Endodermal cell (in vitro differentiated cells): ENCODE measurements around the gene CACNA2D2. TPM values are rescaled to one million over a fixed set of nuclear protein-coding genes. Genes with fewer than 3 reads are reported as not detected.

Experiments
- DNase-seq: peaks from one replicate; pipeline ENCODE4 v3.0.0-alpha.2; 2017
- H3K27ac ChIP-seq: 2 replicates; pipeline ENCODE4 v1.5.1; 2013; ENCODE audit warnings: mild to moderate bottlenecking, low read depth, low read length, moderate library complexity
- H3K27me3 ChIP-seq: 2 replicates; pipeline ENCODE4 v1.6.1; 2013; ENCODE audit warnings: mild to moderate bottlenecking, low read length, moderate library complexity; ENCODE audit not compliant: insufficient read depth, control insufficient read depth, poor library complexity, severe bottlenecking
- H3K36me3 ChIP-seq: 2 replicates; pipeline ENCODE4 v1.7.0; 2013; ENCODE audit warnings: mild to moderate bottlenecking, low read length, moderate library complexity; ENCODE audit not compliant: control insufficient read depth, insufficient read depth
- H3K4me1 ChIP-seq: one replicate; pipeline ENCODE4 v1.7.0; 2013; ENCODE audit warnings: low read length; ENCODE audit not compliant: control insufficient read depth, insufficient read depth
- H3K4me3 ChIP-seq: 2 replicates; pipeline ENCODE4 v1.5.1; 2013; ENCODE audit warnings: mild to moderate bottlenecking, low read length, moderate library complexity
- H3K9ac ChIP-seq: 2 replicates; pipeline ENCODE4 v1.6.1; 2013; ENCODE audit warnings: mild to moderate bottlenecking, low read length, moderate library complexity; ENCODE audit not compliant: poor library complexity, severe bottlenecking; ENCODE audit errors: extremely low read depth
- H3K9me3 ChIP-seq: 2 replicates; pipeline ENCODE4 v1.6.1; 2013; ENCODE audit warnings: mild to moderate bottlenecking, low read length, moderate library complexity; ENCODE audit not compliant: control insufficient read depth
- H3K27ac Mint-ChIP-seq: 2 replicates; pipeline ENCODE4 v1.8.0; 2020; ENCODE audit warnings: mixed read lengths
- H3K27me3 Mint-ChIP-seq: 2 replicates; pipeline ENCODE4 v1.8.0; 2021; ENCODE audit warnings: mild to moderate bottlenecking, mixed read lengths; ENCODE audit not compliant: insufficient read depth
- H3K36me3 Mint-ChIP-seq: 2 replicates; pipeline ENCODE4 v1.8.0; 2020; ENCODE audit warnings: low read depth, mixed read lengths
- H3K4me1 Mint-ChIP-seq: 2 replicates; pipeline ENCODE4 v1.8.0; 2020; ENCODE audit warnings: mixed read lengths
- H3K4me3 Mint-ChIP-seq: 2 replicates; pipeline ENCODE4 v1.8.0; 2020; ENCODE audit warnings: mild to moderate bottlenecking, moderate library complexity, mixed read lengths
- H3K9me3 Mint-ChIP-seq: 2 replicates; pipeline ENCODE4 v1.8.0; 2020; ENCODE audit warnings: mild to moderate bottlenecking, mixed read lengths
- CTCF ChIP-seq: fragments of 200-600 bp; sonication (generic); conservative IDR thresholded peaks from 2 replicates; pipeline ENCODE4 v1.5.0; 2021; ENCODE audit warnings: antibody characterized with exemption, mild to moderate bottlenecking
- WGBS, 2 experiments: methylation state at CpG; one replicate each; pipeline versions ENCODE4 v1.1.5 to v1.1.7; 2013; ENCODE audit warnings: missing lambda C conversion rate in 2 of 2, mixed read lengths in 1 of 2; ENCODE audit not compliant: insufficient coverage in 1 of 2, insufficient read length in 1 of 2; 5-methylcytosine and 5-hydroxymethylcytosine counted together
- total RNA-seq, 2 donors: library from RNA; stranded (reverse); fragmentation: NEBNext Ultra II Directional in 1 of 2; extraction: Animal tissue kit (Norgen Biotek cat#: 25700) in 1 of 2; gene quantifications; 2 replicates in 1 of 2; 3 replicates in 1 of 2; pipeline ENCODE4 v1.2.1, GENCODE V29; 2021

CACNA2D2 gene
- total RNA-seq, 2 donors from 2014 or later = 17.6 to 20.7 TPM

- no peak for DNase-seq
- no peak overlapping the region for H3K4me3 Mint-ChIP-seq
- H3K9me3 ChIP-seq = no peaks in the 10 kb centered on the region
- H3K4me1 Mint-ChIP-seq = peaks cover 6% of the 10 kb centered on the region
- no peaks in the 10 kb centered on the region for H3K36me3 ChIP-seq
- 79 to 88% methylated on average over 6 to 22 of the region's 22 CpGs for WGBS, 2 experiments
- H3K9me3 Mint-ChIP-seq = no peaks in the 10 kb centered on the region
- H3K9ac ChIP-seq = no peak overlapping the region
- H3K4me1 ChIP-seq = peaks cover 7% of the 10 kb centered on the region
- H3K27me3 Mint-ChIP-seq = no peaks in the 10 kb centered on the region
- no peaks in the 10 kb centered on the region for H3K36me3 Mint-ChIP-seq
- peak; percentile 24 for TF ChIP-seq CTCF
- no peaks in the 10 kb centered on the region for H3K27me3 ChIP-seq
- H3K27ac ChIP-seq = peak overlapping the region; percentile 66
- no peak overlapping the region for H3K4me3 ChIP-seq
- H3K27ac Mint-ChIP-seq = no peak overlapping the region
These were observed 114.6 kb downstream of the CACNA2D2 start for GRCh38 chr3:50388720-50389413.

GRCh38 chr3:50388016-50388719, 115.3 kb downstream of the CACNA2D2 start:
- no peak overlapping the region for H3K27ac Mint-ChIP-seq
- H3K4me1 Mint-ChIP-seq = peaks cover 6% of the 10 kb centered on the region

GRCh38 chr3:50385754-50386153, 117.7 kb downstream of the CACNA2D2 start:
- H3K4me3 Mint-ChIP-seq = no peak overlapping the region
- Histone ChIP-seq H3K4me3 (no peak overlapping the region), H3K4me1 (peaks cover 7% of the 10 kb centered on the region), H3K36me3 (no peaks in the 10 kb centered on the region), H3K27me3 (no peaks in the 10 kb centered on the region), H3K9ac (no peak overlapping the region), H3K27ac (no peak overlapping the region), H3K9me3 (no peaks in the 10 kb centered on the region)
- H3K4me1 Mint-ChIP-seq = peaks cover 7% of the 10 kb centered on the region
- no peak for DNase-seq
- WGBS, 2 experiments = 86 to 92% methylated on average over 4 to 13 of the region's 13 CpGs
- no peaks in the 10 kb centered on the region for H3K9me3 Mint-ChIP-seq
- no peak for TF ChIP-seq CTCF
- H3K27ac Mint-ChIP-seq = no peak overlapping the region
- H3K36me3 Mint-ChIP-seq = no peaks in the 10 kb centered on the region
- no peaks in the 10 kb centered on the region for H3K27me3 Mint-ChIP-seq

More at GRCh38 chr3:50388016-50388719, 115.3 kb downstream of the CACNA2D2 start:
- no peaks in the 10 kb centered on the region for H3K27me3 Mint-ChIP-seq
- Histone ChIP-seq H3K27ac (peak overlapping the region; percentile 66), H3K36me3 (no peaks in the 10 kb centered on the region), H3K4me1 (peaks cover 7% of the 10 kb centered on the region), H3K27me3 (no peaks in the 10 kb centered on the region), H3K4me3 (no peak overlapping the region), H3K9me3 (no peaks in the 10 kb centered on the region), H3K9ac (no peak overlapping the region)
- peak; percentile 75 for TF ChIP-seq CTCF
- no peaks in the 10 kb centered on the region for H3K36me3 Mint-ChIP-seq
- H3K9me3 Mint-ChIP-seq = no peaks in the 10 kb centered on the region
- peak; percentile 83 for DNase-seq
- no peak overlapping the region for H3K4me3 Mint-ChIP-seq
- 83 to 91% methylated on average over 16 to 25 of the region's 25 CpGs for WGBS, 2 experiments
